ENCODE measurements around the gene PRSS12.
"Not testable (repeated sequence)": the region's sequence is repeated elsewhere in the genome, so short reads cannot be mapped to it uniquely, and the experiment has no call there.

Gene PRSS12, protein sequence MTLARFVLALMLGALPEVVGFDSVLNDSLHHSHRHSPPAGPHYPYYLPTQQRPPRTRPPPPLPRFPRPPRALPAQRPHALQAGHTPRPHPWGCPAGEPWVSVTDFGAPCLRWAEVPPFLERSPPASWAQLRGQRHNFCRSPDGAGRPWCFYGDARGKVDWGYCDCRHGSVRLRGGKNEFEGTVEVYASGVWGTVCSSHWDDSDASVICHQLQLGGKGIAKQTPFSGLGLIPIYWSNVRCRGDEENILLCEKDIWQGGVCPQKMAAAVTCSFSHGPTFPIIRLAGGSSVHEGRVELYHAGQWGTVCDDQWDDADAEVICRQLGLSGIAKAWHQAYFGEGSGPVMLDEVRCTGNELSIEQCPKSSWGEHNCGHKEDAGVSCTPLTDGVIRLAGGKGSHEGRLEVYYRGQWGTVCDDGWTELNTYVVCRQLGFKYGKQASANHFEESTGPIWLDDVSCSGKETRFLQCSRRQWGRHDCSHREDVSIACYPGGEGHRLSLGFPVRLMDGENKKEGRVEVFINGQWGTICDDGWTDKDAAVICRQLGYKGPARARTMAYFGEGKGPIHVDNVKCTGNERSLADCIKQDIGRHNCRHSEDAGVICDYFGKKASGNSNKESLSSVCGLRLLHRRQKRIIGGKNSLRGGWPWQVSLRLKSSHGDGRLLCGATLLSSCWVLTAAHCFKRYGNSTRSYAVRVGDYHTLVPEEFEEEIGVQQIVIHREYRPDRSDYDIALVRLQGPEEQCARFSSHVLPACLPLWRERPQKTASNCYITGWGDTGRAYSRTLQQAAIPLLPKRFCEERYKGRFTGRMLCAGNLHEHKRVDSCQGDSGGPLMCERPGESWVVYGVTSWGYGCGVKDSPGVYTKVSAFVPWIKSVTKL

DNA sequence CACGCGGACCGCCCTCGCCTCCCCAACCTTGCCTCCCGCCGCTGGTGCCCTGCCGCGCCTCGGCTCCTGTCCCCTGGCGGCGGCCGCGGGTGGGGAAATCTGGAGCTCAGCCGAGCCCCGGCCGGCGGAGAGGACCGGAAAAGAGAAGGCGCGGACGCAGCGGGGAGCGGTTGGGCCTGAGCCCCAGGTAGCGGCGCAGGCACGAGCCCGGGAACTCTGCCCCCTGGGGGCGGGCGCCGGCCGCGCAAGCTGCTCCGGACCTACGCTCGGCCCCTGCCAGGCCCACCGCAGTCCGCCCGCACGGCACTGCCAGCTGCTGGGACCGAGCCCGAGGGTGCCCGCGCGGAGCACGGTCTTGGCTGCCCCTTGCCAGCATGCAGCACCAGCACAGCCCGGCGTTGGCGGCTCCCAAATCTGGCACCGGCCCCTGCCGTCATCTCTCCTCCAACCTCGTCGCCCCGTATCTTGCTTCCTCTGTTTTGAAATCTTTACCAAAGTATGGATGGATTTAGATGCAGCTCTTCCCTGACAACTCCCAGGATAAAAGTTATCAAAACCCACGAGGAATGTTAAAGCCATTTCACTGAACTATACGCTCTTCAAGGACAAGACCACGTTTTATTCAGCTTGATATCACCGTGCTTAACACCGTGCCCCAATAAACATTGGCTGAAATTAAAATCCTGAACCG, at the start of gene PRSS12:
Gene PRSS12, minus strand, starts transcription at position 161 of the 691 bp plus-strand sequence. CDS start 283 bp downstream, outside the sequence.
- DNase-seq, result peak; percentile 77

DNA sequence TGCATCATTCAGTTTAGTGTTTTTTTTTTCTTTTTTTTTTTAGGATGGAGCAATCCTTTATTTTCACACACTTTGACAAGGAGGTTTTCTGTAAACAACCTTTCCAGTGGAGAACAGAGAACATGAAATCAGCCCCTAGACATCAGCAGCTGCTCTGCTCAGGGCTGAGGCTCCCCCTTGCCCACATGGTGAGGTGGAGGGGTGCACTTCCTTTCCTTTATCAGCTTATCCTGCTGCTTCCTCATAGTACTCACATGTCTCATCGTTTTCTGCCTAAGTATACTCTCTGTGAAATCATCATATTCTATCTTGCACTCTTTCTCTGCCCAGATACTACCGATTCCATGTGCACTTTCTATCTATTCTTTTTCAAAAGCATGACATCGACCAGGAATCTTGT, 47.6 kb upstream of the PRSS12 start:
- no peak for DNase-seq

DNA sequence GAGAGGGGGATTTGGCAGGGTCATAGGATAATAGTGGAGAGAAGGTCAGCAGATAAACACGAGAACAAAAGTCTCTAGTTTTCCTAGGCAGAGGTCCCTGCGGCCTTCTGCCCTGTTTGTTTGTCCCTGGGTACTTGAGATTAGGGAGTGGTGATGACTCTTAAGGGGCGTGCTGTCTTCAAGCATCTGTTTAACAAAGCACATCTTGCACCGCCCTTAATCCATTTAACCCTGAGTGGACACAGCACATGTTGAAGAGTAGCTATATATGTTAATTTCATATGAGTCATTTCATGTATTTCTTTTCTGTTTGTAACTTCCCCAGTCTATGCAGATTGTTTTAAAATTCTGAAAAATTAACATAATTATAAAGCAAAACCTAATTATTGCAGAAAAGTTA, 47.1 kb upstream of the PRSS12 start:
- DNase-seq, result not testable (repeated sequence)

DNA sequence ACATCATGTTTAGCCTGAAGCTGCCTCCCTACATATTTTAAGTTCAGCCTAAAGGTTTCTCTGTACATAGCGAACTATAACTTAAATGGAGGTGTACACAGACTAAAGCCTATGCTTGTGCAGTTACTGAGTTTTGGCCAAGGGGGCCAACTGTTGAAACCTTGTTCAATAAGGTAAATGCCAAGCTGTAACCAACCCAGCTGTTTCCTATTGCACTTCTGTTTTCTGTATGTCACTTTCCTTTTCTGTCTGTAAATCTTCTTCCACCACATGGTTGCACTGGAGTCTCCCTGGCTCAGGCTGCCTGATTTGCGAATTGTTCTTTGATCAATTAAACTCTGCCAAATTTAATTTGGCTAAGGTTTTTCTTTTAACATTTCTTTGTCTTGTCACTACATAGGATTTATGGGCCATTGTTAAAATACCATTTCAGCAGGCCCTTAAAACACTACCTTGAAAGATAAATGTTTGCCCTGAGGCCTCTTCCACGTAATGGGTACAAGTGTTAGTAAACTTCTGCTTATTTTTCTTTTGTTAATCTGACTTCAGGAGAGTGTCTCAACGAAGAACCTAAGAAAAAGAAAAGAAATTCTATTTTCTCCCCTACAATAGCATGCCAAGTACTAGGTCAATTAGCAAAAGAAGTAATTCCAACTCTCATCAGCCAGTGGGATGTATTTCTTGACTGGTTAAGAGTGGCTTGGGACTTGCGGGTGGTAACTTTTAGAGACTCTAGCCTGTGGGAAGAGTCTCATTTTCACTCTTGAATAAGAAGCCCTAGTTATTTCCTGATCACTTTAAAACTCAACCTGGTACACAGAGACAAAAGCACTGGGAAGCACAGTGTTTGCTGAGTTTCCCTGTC, 45.7 kb upstream of the PRSS12 start:
- peak; percentile 18 for DNase-seq

DNA sequence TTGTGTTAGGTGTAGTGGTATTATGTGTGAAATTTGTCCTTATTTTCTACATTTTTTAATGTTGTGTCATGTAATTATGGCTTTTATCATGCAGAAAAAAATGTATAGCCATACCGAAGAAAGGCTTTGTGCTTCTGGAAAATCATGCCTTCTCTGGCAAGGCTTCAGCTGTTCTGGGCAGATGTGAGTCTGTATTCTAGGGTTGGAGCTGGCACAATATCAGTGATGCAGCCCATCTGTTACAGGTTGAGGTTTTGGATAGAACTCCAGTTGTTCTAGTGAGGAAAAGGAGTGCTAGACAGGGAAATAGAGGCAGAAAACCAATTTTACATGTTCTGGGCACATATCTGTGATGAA, 44.8 kb upstream of the PRSS12 start:
- no peak for DNase-seq

DNA sequence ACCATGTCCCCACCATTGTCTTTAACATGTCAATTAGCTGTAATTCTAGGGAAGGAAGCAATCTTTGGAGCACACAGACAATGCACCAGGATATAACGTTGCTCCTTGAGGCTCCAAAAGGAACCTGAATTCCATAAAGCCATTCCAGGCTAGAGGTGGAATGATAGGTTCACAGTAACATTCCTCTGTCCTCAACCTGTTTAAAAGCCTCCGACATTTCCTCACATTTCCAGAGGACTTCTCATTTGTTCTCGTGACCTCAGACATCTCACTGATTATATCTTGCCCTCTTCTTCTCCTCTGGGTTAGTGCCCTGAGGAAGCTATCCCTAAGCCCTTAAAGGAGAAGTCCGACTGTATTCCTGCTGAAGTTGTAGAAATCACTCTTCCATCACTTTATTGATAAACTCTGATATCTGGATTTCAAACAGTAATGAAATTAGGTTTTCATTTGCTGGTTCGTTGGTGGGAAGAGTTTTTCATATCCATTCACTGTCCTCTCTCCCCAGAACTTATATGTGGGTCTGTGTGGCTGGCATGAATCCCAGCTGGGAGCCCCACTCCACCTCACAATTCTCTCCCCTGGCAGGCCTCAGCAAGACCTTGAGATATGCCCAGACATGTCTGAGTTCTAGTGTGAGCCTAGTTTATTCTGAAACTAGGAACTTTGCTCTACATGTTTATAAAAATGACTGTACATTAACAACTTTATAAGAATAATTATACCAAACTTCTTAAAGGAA, 44.2 kb upstream of the PRSS12 start:
- no peak for DNase-seq

DNA sequence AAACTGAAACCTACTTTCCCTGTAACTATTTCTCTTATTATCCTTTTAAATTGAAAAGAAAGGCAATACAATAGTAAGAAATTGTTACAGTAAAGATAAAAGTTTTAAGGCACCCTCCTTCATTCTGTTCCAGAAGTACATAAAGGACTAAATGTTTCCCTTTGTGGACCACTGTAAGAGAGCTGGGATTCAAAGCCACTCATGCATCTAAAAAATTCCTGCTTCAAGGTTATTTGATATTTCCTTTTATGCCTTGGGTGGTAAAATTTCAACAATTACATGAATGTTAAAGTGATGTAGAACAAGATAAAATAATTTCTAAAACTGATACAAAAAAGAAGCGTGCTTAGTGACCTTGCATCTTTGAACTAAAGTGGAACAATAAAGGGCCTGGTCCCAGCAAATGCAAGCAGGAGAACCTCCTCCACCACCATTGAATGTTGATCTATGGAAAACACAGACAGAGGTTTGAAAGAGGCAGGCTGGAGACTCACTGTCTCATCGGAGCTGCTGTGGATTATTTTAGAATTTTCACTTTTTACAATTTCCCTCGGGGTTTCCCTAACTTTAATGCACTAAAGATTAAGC, 42.3 kb upstream of the PRSS12 start:
- no peak for DNase-seq

DNA sequence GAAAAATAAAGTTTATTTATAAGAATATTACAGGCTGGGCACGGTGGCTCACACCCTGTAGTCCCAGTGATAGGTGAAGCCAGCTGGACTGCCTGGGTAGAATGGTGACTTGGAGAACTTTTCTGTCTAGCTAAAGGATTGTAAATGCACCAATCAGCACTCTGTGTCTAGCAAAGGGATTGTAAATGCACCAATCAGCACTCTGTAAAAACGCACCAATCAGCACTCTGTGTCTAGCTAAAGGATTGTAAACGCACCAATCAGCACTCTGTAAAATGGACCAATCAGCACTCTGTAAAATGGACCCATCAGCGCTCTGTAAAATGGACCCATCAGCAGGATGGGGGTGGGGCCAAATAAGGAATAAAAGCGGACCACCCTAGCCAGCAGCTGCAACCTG, 39.7 kb upstream of the PRSS12 start:
- DNase-seq, result not testable (repeated sequence)

DNA sequence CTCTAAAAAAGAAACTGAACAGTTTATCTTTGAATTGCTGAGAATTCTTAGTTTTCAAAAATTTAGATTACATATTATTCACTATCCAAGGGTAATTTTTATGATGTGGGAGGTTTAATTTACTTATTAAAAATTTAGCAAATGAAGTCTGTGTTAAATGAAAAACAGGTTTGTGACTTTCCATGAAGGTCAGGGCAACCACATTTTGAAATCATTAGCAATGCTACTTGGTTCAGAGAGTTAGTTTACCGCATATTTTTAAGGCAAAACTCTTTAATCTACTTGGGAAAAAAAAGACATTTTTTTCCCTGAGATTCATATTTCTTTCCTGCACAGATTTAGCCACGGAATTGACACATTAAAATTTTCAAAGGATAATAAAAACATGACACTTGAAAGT, 37.3 kb upstream of the PRSS12 start:
- no peak for DNase-seq

DNA sequence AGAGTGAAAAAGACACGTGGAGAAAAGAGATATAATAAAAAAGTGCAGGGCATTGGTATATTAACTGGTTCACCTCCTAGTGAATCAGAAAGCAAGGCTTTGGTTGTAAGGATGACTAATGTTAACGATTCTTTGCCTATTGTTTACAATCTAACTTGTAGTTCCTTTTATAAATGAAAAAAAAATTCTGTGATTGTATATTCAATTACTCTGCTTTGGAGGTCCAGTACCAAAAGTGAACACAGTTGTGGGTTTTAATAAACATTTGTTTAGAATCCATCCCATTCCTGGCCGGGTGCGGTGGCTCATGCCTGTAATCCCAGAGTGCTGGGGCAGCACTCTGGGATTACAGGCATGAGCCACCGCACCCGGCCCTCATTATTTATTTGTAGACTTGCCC, 36.9 kb upstream of the PRSS12 start:
- no peak for DNase-seq

DNA sequence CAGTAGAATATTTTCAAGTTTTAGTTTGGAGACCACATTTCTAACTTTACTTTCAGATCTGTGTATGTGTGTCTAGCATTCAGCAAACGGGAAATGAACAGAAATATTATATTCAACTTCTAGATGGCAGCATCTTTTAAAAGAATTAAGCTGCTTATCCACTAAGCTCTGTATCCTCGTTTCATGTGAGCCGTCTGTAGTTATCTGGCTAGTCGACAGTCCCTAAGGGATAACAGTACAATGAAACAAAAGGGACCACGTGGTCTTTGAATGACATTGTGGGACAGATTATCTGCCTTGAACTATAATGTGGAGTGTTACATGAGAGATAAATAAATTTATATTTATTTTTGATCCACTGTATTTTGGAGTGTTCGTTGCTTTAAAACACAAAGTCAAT, 35.8 kb upstream of the PRSS12 start:
- no peak for DNase-seq

DNA sequence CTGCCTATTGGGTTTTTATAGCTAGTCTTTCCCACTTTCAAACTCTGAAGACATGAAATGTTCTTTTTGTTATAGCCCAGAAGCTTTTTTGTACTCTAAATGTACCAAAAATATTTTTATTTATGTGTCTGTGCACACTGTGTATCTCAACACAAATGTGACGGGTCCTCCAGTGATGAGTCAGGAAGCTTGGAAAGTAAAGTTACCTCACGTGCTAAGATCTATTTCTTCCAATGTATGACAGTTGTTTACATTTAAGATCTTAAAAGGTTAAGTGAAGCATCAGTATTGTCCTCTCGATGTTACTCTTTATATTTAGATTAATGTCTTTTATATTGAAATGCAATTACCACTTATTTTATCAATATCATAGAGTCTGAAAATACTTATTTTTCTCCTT, 29.1 kb upstream of the PRSS12 start:
- no peak for DNase-seq

DNA sequence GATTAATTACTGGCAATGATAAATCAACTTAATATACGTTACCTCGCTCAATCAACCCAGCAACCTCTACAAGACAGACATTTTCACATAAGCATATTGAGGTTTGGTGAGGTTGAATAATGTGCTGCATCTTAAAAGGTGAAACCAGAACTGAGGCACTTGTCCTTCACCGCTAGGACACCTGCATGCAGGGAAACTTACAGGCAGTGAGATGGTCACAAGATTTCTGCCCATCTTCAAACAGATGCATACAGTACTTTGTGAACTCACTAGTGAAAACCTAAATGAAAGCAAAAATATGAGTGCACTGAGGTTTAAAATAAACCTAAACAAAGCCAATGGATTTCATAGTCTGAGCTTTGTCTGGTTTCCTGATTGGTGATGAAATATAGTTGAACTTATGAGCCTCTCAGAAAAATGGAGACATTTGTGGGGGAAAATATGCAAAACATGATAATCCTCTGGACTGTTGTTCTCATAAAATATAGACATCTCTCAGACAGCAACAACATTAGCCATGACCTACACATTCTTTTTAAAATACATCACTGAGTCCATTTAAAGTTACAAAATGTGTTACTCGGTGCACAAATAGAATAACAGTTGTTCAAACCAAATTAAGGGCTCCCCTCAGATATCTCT, 20.9 kb upstream of the PRSS12 start:
- DNase-seq, result no peak

DNA sequence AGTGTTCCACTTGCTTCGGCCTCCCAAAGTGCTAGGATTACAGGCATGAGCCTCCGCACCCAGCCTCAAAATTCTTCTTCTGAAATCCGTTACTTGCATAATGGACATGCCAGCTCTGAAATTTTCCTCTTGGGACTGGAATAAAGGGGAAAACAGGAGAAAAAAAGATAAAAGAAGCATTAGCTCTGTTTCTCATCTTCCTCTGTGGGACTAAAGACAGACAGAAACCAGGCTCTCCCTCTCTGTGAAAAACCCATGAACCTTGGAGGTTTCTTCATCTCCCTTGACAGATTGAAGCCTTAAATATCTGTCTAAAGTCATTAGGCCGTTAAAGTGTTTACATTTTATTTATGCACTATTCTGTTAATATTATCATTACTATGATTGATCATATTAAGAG, 19.4 kb upstream of the PRSS12 start:
- DNase-seq, result no peak

DNA sequence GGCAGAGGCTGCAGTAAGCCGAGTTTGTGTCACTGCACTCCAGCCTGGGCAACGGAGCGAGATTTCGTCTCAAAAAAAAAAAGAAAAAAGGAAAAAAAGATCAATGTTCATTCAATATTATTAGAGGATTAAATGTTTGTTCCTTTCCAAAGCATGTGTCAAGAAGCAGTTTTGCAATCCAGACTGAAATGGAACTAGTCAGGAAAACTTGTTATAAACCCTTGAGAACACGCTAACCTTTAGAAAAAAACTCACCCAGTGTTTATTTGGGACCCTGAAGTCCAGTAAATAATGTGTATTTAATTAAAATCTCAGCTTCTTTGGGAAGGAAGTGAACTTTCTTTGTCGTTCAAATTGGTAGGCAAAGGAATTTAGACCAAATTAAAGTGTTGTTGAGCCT, 16.4 kb upstream of the PRSS12 start:
- no peak for DNase-seq

DNA sequence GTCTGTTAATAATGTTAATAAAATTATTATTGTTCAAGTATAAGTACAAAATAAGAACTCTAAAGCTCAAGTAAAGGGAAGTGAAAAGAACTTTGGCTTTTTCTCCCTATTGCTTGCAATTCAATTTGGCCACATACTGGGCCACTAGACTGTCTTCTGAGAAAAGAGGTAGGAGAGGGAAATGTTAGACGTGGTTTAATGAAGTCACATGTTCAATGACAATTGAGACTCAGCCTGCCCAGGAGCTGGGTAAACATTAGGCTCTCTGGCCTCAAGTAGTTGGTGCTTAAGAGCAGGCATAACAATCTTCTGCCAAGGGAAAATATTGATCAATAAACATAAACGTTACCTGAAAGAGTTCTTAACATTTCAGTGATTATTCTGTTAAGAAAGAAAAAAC, 15.1 kb upstream of the PRSS12 start:
- no peak for DNase-seq

DNA sequence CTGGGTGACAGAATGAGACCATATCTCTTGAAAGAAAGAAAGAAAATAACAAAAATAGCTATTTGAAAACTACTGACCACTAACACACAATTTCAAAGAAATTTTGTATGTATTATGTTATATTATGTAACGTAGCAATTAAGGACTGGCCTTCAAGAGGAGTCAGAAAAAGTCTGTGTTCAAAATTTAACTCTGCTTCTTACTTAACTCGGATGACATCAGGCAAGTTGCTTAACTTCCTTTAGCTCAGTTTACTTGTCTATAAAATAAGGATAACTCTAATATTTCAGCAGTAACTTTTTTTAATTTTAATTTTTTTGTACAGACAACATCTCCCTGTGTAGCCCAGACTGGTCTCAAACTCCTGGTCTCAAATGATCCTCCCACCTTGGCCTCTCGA, 14.6 kb upstream of the PRSS12 start:
- DNase-seq, result no peak

DNA sequence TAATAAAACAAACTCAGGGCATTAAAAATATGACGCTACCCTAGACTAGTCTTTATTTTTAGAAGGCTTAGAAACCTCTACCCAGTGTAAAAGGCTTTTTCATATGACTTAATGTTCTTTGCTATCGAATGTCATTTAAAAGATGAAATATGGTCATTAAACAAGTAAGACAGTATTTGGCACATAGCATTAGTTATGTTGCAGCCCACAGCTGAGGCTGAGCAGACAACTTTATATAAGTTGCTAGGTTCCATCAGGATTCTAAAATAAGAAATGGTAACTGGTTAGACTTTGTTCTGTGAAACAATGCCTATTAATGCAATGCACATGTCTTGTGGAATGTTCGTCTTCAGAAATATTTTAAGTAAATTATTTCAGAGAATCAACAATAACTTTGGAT, 10.4 kb upstream of the PRSS12 start:
- DNase-seq, result no peak

DNA sequence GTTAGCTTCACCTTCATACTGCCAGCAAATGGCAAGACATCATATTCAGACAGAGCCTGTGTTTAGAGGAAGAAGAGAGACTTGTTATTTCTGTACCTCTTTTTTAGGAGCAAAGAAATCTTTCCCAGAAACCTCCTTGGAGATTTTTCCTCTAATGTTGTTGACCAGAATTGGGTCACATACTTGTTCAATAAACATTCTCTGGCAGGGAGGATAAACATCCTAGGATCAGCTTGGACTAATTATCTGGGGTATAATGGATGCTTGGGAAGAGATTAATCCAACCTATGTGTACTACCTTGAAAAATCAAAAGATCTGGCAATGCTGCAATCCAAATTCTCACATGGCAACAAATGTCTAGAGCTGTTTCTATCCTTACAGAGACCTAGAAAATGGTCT, 8.4 kb upstream of the PRSS12 start:
- no peak for DNase-seq

DNA sequence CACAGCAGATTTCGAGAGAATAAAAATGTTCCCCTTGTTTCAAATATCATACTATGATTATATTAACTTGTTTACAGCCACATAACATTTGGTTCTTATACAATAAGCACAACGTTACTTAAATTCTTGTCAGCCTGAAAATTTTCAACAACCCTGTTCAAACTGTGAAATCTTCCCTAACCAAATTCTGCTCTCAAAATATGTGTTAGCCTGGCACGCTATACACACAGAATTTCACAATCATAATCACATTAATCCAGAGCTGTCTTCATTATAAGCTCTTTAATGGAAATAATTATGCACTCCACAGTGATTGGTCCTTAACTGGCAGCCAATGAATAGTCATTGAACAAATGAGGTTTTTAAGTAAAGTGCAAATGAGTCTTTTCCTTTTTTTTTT, 7.3 kb upstream of the PRSS12 start:
- DNase-seq, result no peak

DNA sequence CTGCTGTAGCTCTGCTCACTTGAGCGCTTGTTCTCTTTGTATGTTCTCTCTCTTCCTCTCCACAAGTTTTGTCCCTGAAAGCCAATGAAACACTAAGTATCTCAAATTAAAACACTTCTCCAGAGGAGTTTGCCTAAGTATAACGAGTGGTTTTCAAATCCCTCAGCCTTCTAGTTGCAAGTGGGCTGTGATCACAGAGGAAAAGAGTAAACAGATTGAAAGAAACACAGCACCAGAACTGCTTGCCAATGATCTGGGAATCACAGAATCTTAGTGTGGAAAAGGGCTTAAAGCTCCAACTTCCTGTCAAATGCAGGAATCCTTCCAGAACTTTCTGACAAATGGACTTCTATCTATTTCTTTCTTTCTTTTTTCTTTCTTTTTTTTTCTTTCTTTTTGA, 4.8 kb upstream of the PRSS12 start:
- no peak for DNase-seq

All from RPMI8226 (cell line).